Activated CD4-positive, alpha-beta T cell treated with anti-CD3 and anti-CD28 coated beads, Interleukin-2, amount 10 ng/mL, durations not matched to agents 7 days and 5 days (primary cell): Measurements from ENCODE around the gene E2F1. TPM values are rescaled to one million over a fixed set of nuclear protein-coding genes. Genes with fewer than 3 reads are reported as not detected.
A peak's percentile ranks its signal among the peaks of the same experiment; 100 is the strongest.

ENCODE experiments used
- CTCF ChIA-PET: fragments of 350-600 bp; sonication (Branson Sonifier 250); formaldehyde crosslinking; loops from one replicate; lab custom pipeline; 2021; ENCODE audit warnings: antibody characterized with exemption; lab: Charles Lee
- POLR2A ChIA-PET: fragments of 350-600 bp; sonication (Branson Sonifier 250); formaldehyde crosslinking; loops from one replicate; lab custom pipeline; 2021; ENCODE audit warnings: antibody characterized with exemption; lab: Charles Lee
- DNase-seq: peaks from one replicate; pipeline ENCODE4 v3.0.0-alpha.2; 2020
- H3K27ac Mint-ChIP-seq: one replicate; pipeline ENCODE4 v1.8.0; 2021; ENCODE audit warnings: mild to moderate bottlenecking, moderate library complexity, mixed read lengths
- H3K27me3 Mint-ChIP-seq: one replicate; pipeline ENCODE4 v1.8.0; 2021; ENCODE audit warnings: mixed read lengths
- H3K36me3 Mint-ChIP-seq: one replicate; pipeline ENCODE4 v1.8.0; 2021; ENCODE audit warnings: low read depth, mixed read lengths
- H3K4me1 Mint-ChIP-seq: one replicate; pipeline ENCODE4 v1.8.0; 2021; ENCODE audit warnings: mixed read lengths
- H3K4me3 Mint-ChIP-seq: one replicate; pipeline ENCODE4 v1.8.0; 2021; ENCODE audit warnings: mild to moderate bottlenecking, moderate library complexity, mixed read lengths
- H3K9me3 Mint-ChIP-seq: one replicate; pipeline ENCODE4 v1.8.0; 2021; ENCODE audit warnings: mixed read lengths
- total RNA-seq, 2 experiments: library from RNA; stranded (reverse); gene quantifications; one replicate each; pipeline ENCODE4 v1.2.3, GENCODE V29; 2021

Gene E2F1
- total RNA-seq = 10 to 100 TPM; 64.9 to 69.8 TPM

- peak; percentile 96 for DNase-seq
- Mint-ChIP-seq H3K36me3 (peaks cover 22% of the 10 kb centered on the region), H3K4me1 (peaks cover 85% of the 10 kb centered on the region), H3K27me3 (no peaks in the 10 kb centered on the region), H3K4me3 (peak within 1 kb of the TSS; percentile 91), H3K9me3 (no peaks in the 10 kb centered on the region), H3K27ac (peak within 1 kb of the TSS; percentile 94)
- POLR2A ChIA-PET = interaction anchor here (1.0 to 1.6 kb wide), 2 partner anchors 34 kb away, joined by 5 to 6 read pairs; partner anchors contain the start of gene PXMP4
- CTCF ChIA-PET = interaction anchor here (0.6 to 9.1 kb wide), 4 partner anchors 18 to 22 kb away, joined by 3 to 115 read pairs (median 4); partner anchors contain the start of gene ACTL10
Observed at GRCh38 chr20:33686100-33686983, at the start of gene E2F1. Gene E2F1 (minus strand): TSS chr20:33686385. CDS start chr20:33686264, 121 bp downstream.

- no peak for DNase-seq
- ChIA-PET CTCF (interaction anchor here (0.7 to 3.2 kb wide), 2 partner anchors 36 to 66 kb away, joined by 4 to 10 read pairs; no protein-coding TSS in a partner anchor), POLR2A (no interaction called here)
- Mint-ChIP-seq H3K27ac (peak overlapping the region; percentile 94), H3K4me3 (peak overlapping the region; percentile 52), H3K27me3 (no peaks in the 10 kb centered on the region), H3K4me1 (peaks cover 30% of the 10 kb centered on the region), H3K9me3 (peaks cover 16% of the 10 kb centered on the region), H3K36me3 (peaks cover 22% of the 10 kb centered on the region)
Observed at GRCh38 chr20:33733654-33734576, 47.7 kb upstream of the E2F1 start.

- no peaks in the 10 kb centered on the region for H3K27me3 Mint-ChIP-seq
- H3K36me3 Mint-ChIP-seq = peaks cover 19% of the 10 kb centered on the region
- peak; percentile 85 for DNase-seq
- CTCF ChIA-PET = interaction anchor here (0.9 to 3.2 kb wide), 10 partner anchors 9 to 67 kb away, joined by 3 to 12 read pairs (median 4); partner anchors contain the start of genes ACTL10 and PXMP4
- POLR2A ChIA-PET = interaction anchor here (0.6 to 1.8 kb wide), 4 partner anchors 12 to 272 kb away, joined by 3 to 4 read pairs (median 4); partner anchors contain the start of gene PXMP4
- peaks cover 30% of the 10 kb centered on the region for H3K4me1 Mint-ChIP-seq
- H3K4me3 Mint-ChIP-seq = peak overlapping the region; percentile 89
- peak overlapping the region; percentile 94 for H3K27ac Mint-ChIP-seq
- H3K9me3 Mint-ChIP-seq = peaks cover 13% of the 10 kb centered on the region
Observed at GRCh38 chr20:33732166-33732970, 46.2 kb upstream of the E2F1 start.

- H3K27ac Mint-ChIP-seq = peak within 1 kb of the TSS; percentile 96
- no peaks in the 10 kb centered on the region for H3K27me3 Mint-ChIP-seq
- peaks cover 10% of the 10 kb centered on the region for H3K9me3 Mint-ChIP-seq
- peaks cover 16% of the 10 kb centered on the region for H3K36me3 Mint-ChIP-seq
- ChIA-PET CTCF (interaction anchor here (1.0 to 3.2 kb wide), 7 partner anchors 8 to 63 kb away, joined by 3 to 12 read pairs (median 6); partner anchors contain the start of gene PXMP4), POLR2A (interaction anchor here (0.7 to 1.8 kb wide), 3 partner anchors 12 to 127 kb away, joined by 3 to 4 read pairs (median 4); partner anchors contain the start of gene PXMP4)
- peaks cover 30% of the 10 kb centered on the region for H3K4me1 Mint-ChIP-seq
- H3K4me3 Mint-ChIP-seq = peak within 1 kb of the TSS; percentile 89
- DNase-seq = peak; percentile 90
Observed at GRCh38 chr20:33731693-33732165, 45.5 kb upstream of the E2F1 start, which contains the start of gene ZNF341. Gene ZNF341 (plus strand): TSS chr20:33731996. CDS start chr20:33732022, 26 bp downstream.

GRCh38 chr20:33730946-33731692 lies 44.9 kb upstream of the E2F1 start:
- POLR2A ChIA-PET = no interaction called here
- H3K27me3 Mint-ChIP-seq = no peaks in the 10 kb centered on the region
- CTCF ChIA-PET = interaction anchor here (1.1 to 3.2 kb wide), 6 partner anchors 8 to 84 kb away, joined by 3 to 12 read pairs (median 7); partner anchors contain the start of gene PXMP4

GRCh38 chr20:33729101-33729500 lies 42.9 kb upstream of the E2F1 start:
- H3K27ac Mint-ChIP-seq = no peak overlapping the region

More at GRCh38 chr20:33730946-33731692, 44.9 kb upstream of the E2F1 start:
- H3K4me1 Mint-ChIP-seq = peaks cover 30% of the 10 kb centered on the region
- peaks cover 6% of the 10 kb centered on the region for H3K9me3 Mint-ChIP-seq
- peak overlapping the region; percentile 96 for H3K27ac Mint-ChIP-seq
- H3K4me3 Mint-ChIP-seq = peak overlapping the region; percentile 78
- no peak for DNase-seq
- peaks cover 9% of the 10 kb centered on the region for H3K36me3 Mint-ChIP-seq

GRCh38 chr20:33728463-33728862 lies 42.3 kb upstream of the E2F1 start:
- ChIA-PET CTCF (interaction anchor here (1.3 kb wide), 1 partner anchor 9 kb away, joined by 5 read pairs; the partner anchor contains the start of gene PXMP4), POLR2A (no interaction called here)
- no peak for DNase-seq
- H3K36me3 Mint-ChIP-seq = no peaks in the 10 kb centered on the region
- H3K4me1 Mint-ChIP-seq = peaks cover 20% of the 10 kb centered on the region
- H3K27me3 Mint-ChIP-seq = no peaks in the 10 kb centered on the region
- H3K27ac Mint-ChIP-seq = no peak overlapping the region
- no peak overlapping the region for H3K4me3 Mint-ChIP-seq
- H3K9me3 Mint-ChIP-seq = no peaks in the 10 kb centered on the region

More at GRCh38 chr20:33729101-33729500, 42.9 kb upstream of the E2F1 start:
- no peak overlapping the region for H3K4me3 Mint-ChIP-seq
- peaks cover 26% of the 10 kb centered on the region for H3K4me1 Mint-ChIP-seq
- no peak for DNase-seq
- POLR2A ChIA-PET = no interaction called here
- H3K27me3 Mint-ChIP-seq = no peaks in the 10 kb centered on the region
- H3K9me3 Mint-ChIP-seq = no peaks in the 10 kb centered on the region
- CTCF ChIA-PET = no interaction called here
- peaks cover 3% of the 10 kb centered on the region for H3K36me3 Mint-ChIP-seq

GRCh38 chr20:33727806-33728205 lies 41.6 kb upstream of the E2F1 start:
- peaks cover 13% of the 10 kb centered on the region for H3K4me1 Mint-ChIP-seq
- no peak overlapping the region for H3K4me3 Mint-ChIP-seq
- no peaks in the 10 kb centered on the region for H3K27me3 Mint-ChIP-seq
- ChIA-PET CTCF (interaction anchor here (1.2 to 1.3 kb wide), 2 partner anchors 8 to 60 kb away, joined by 3 to 5 read pairs; partner anchors contain the start of gene PXMP4), POLR2A (no interaction called here)
- no peak for DNase-seq
- H3K9me3 Mint-ChIP-seq = no peaks in the 10 kb centered on the region
- H3K27ac Mint-ChIP-seq = no peak overlapping the region
- H3K36me3 Mint-ChIP-seq = no peaks in the 10 kb centered on the region

- ChIA-PET CTCF (interaction anchor here (0.7 to 1.3 kb wide), 4 partner anchors 7 to 65 kb away, joined by 3 to 5 read pairs (median 3); partner anchors contain the start of gene PXMP4), POLR2A (no interaction called here)
- Mint-ChIP-seq H3K4me1 (peaks cover 8% of the 10 kb centered on the region), H3K9me3 (no peaks in the 10 kb centered on the region), H3K27ac (no peak overlapping the region), H3K4me3 (no peak overlapping the region), H3K36me3 (no peaks in the 10 kb centered on the region), H3K27me3 (no peaks in the 10 kb centered on the region)
- no peak for DNase-seq
Observed at GRCh38 chr20:33727115-33727479, 40.9 kb upstream of the E2F1 start.

- Mint-ChIP-seq H3K4me1 (peaks cover 5% of the 10 kb centered on the region), H3K27me3 (no peaks in the 10 kb centered on the region), H3K36me3 (no peaks in the 10 kb centered on the region), H3K27ac (no peak overlapping the region), H3K9me3 (peaks cover 2% of the 10 kb centered on the region), H3K4me3 (no peak overlapping the region)
- POLR2A ChIA-PET = no interaction called here
- DNase-seq = no peak
- CTCF ChIA-PET = interaction anchor here (1.1 kb wide), 1 partner anchor 9 kb away, joined by 3 read pairs; no protein-coding TSS in a partner anchor
Observed at GRCh38 chr20:33725607-33726264, 39.6 kb upstream of the E2F1 start.
